Erythroblast (primary cell): ENCODE results near the gene XPR1.

Experiments
- GATA1 ChIP-seq: IDR thresholded peaks from 2 replicates; pipeline ENCODE4 v1.6.1; 2011; ENCODE audit warnings: low read depth, mild to moderate bottlenecking, control low read depth, low read length, moderate library complexity
- POLR2A ChIP-seq: IDR thresholded peaks from 2 replicates; pipeline ENCODE4 v1.6.1; 2011; ENCODE audit warnings: mild to moderate bottlenecking, low read length

GRCh38 chr1:180902541-180902940 lies 270.7 kb downstream of the XPR1 start:
- TF ChIP-seq POLR2A, result no peak
- TF ChIP-seq GATA1, result no peak
